Activated T-helper 2 cell treated with anti-CD3 and anti-CD28 coated beads, Interferon-gamma antibody, Interleukin-2, Interleukin-4, amounts not matched to agents 10 μg/mL and 5 μg/mL and 100 μg/mL, durations not matched to agents 14 hours and 24 hours and 36 hours (primary cell): ENCODE measurements around the gene PROC. TPM values are rescaled to one million over a fixed set of nuclear protein-coding genes. Genes with fewer than 3 reads are reported as not detected.
"Not testable (repeated sequence)": the region's sequence is repeated elsewhere in the genome, so short reads cannot be mapped to it uniquely, and the experiment has no call there.

Experiments used
- DNase-seq: peaks from one replicate; pipeline ENCODE4 v3.0.0; 2021; ENCODE audit warnings: low spot score
- H3K27ac Mint-ChIP-seq: one replicate; pipeline ENCODE4 v1.8.0; 2021; ENCODE audit warnings: mixed read lengths
- H3K27me3 Mint-ChIP-seq: one replicate; pipeline ENCODE4 v1.8.0; 2021; ENCODE audit warnings: low read depth, mixed read lengths
- H3K36me3 Mint-ChIP-seq: one replicate; pipeline ENCODE4 v1.8.0; 2021; ENCODE audit warnings: low read depth, mixed read lengths
- H3K4me1 Mint-ChIP-seq: one replicate; pipeline ENCODE4 v1.8.0; 2021; ENCODE audit warnings: low read depth, mixed read lengths
- H3K4me3 Mint-ChIP-seq: one replicate; pipeline ENCODE4 v1.8.0; 2021; ENCODE audit warnings: low read depth, mild to moderate bottlenecking, moderate library complexity, mixed read lengths
- H3K9me3 Mint-ChIP-seq: one replicate; pipeline ENCODE4 v1.8.0; 2021; ENCODE audit warnings: mixed read lengths
- intact Hi-C: fragments of 100-400 bp; cut with micrococcal nuclease; formaldehyde crosslinking; loops from one replicate; pipeline ENCODE4 v1.15.1; 2023
- total RNA-seq: library from RNA; stranded (reverse); gene quantifications from 2 replicates; pipeline ENCODE4 v1.2.3, GENCODE V29; 2022

PROC gene
- total RNA-seq, 1 donor from 2014 or later, result not detected

GRCh38 chr2:127449898-127450297, 31.7 kb downstream of the PROC start:
- Mint-ChIP-seq H3K4me3 (no peak overlapping the region), H3K27ac (no peak overlapping the region), H3K27me3 (peaks cover 4% of the 10 kb centered on the region), H3K36me3 (peaks cover 2% of the 10 kb centered on the region), H3K9me3 (peaks cover 4% of the 10 kb centered on the region), H3K4me1 (no peaks in the 10 kb centered on the region)
- intact Hi-C loops, result no loop called here
- no peak for DNase-seq

DNA sequence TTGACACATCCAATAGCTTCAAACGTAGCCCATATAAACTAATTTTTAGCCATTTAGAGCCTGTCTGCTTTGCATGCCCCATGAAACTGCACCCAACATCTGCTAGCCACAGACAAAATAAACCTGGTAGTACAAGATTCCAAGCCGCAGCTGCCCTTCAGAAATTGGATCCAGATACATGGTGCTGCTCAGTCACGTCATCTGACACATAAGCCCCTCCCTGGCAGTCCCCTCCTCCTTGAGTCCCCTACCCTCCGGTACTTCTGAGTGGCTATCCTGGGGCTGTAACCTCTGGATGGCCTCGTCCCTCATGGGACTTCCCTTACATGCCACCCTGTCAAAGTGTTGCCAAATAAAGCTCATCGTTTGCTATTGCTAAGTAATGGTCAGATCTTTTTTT, 33.8 kb downstream of the PROC start:
- intact Hi-C loops, result no loop called here
- no peaks in the 10 kb centered on the region for H3K9me3 Mint-ChIP-seq

DNA sequence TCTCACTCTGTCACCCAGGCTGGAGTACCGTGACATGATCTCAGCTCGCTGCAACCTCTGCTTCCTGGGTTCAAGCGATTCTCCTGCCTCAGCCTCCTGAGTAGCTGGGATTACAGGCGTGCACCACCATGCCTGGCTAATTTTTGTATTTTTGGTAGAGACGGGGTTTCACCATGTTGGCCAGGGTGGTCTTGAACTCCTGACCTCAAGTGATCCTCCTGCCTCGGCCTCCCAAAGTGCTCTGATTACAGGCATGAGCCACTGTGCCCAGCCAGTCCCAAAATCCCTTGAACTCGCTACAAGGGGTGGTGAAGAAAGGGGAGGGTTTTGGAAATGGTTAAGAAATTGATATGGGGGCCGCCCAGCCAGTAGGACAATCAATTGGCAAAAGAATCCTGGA, 34.2 kb downstream of the PROC start:
- DNase-seq, H3K36me3 Mint-ChIP-seq, H3K27ac Mint-ChIP-seq, H3K4me3 Mint-ChIP-seq, intact Hi-C loops, H3K9me3 Mint-ChIP-seq, H3K27me3 Mint-ChIP-seq, H3K4me1 Mint-ChIP-seq: not testable (repeated sequence)

More for the DNA sequence above, 33.8 kb downstream of the PROC start:
- no peak overlapping the region for H3K27ac Mint-ChIP-seq
- H3K36me3 Mint-ChIP-seq, result no peaks in the 10 kb centered on the region
- H3K27me3 Mint-ChIP-seq, result peaks cover 1% of the 10 kb centered on the region
- DNase-seq, result no peak
- H3K4me1 Mint-ChIP-seq, result peaks cover 3% of the 10 kb centered on the region
- no peak overlapping the region for H3K4me3 Mint-ChIP-seq

- Mint-ChIP-seq H3K4me3 (no peak overlapping the region), H3K4me1 (peaks cover 8% of the 10 kb centered on the region), H3K9me3 (no peaks in the 10 kb centered on the region), H3K27ac (no peak overlapping the region), H3K27me3 (peaks cover 1% of the 10 kb centered on the region), H3K36me3 (no peaks in the 10 kb centered on the region)
- DNase-seq, result no peak
- intact Hi-C loops, result no loop called here
Observed at GRCh38 chr2:127453013-127453391, 34.8 kb downstream of the PROC start.

- no peak overlapping the region for H3K27ac Mint-ChIP-seq
- peaks cover 9% of the 10 kb centered on the region for H3K4me1 Mint-ChIP-seq
- no peak overlapping the region for H3K4me3 Mint-ChIP-seq
- H3K36me3 Mint-ChIP-seq, result no peaks in the 10 kb centered on the region
- no peaks in the 10 kb centered on the region for H3K9me3 Mint-ChIP-seq
- no peak for DNase-seq
- peaks cover under 1% of the 10 kb centered on the region for H3K27me3 Mint-ChIP-seq
- intact Hi-C loops, result no loop called here
Observed at GRCh38 chr2:127453392-127454171, 35.4 kb downstream of the PROC start.

GRCh38 chr2:127454595-127455565, 36.7 kb downstream of the PROC start:
- no peak for DNase-seq
- no peaks in the 10 kb centered on the region for H3K9me3 Mint-ChIP-seq
- intact Hi-C loops, result no loop called here
- H3K36me3 Mint-ChIP-seq, result no peaks in the 10 kb centered on the region
- no peak overlapping the region for H3K27ac Mint-ChIP-seq
- H3K4me3 Mint-ChIP-seq, result no peak overlapping the region
- peaks cover 9% of the 10 kb centered on the region for H3K4me1 Mint-ChIP-seq
- H3K27me3 Mint-ChIP-seq, result no peaks in the 10 kb centered on the region

- Mint-ChIP-seq H3K4me3 (no peak overlapping the region), H3K27ac (no peak overlapping the region)
Observed at GRCh38 chr2:127455566-127456493, 37.6 kb downstream of the PROC start.

GRCh38 chr2:127456960-127457359, 38.7 kb downstream of the PROC start:
- intact Hi-C loops, result no loop called here
- Mint-ChIP-seq H3K36me3 (no peaks in the 10 kb centered on the region), H3K4me1 (peaks cover 12% of the 10 kb centered on the region), H3K9me3 (no peaks in the 10 kb centered on the region), H3K27ac (no peak overlapping the region), H3K4me3 (no peak overlapping the region), H3K27me3 (no peaks in the 10 kb centered on the region)
- DNase-seq, result no peak

More at GRCh38 chr2:127455566-127456493, 37.6 kb downstream of the PROC start:
- DNase-seq, result no peak
- no peaks in the 10 kb centered on the region for H3K9me3 Mint-ChIP-seq
- H3K4me1 Mint-ChIP-seq, result peaks cover 9% of the 10 kb centered on the region
- intact Hi-C loops, result no loop called here
- H3K27me3 Mint-ChIP-seq, result no peaks in the 10 kb centered on the region
- no peaks in the 10 kb centered on the region for H3K36me3 Mint-ChIP-seq

- H3K9me3 Mint-ChIP-seq, result no peaks in the 10 kb centered on the region
- no peak overlapping the region for H3K27ac Mint-ChIP-seq
- peaks cover 51% of the 10 kb centered on the region for H3K4me1 Mint-ChIP-seq
- intact Hi-C loops, result no loop called here
- DNase-seq, result no peak
- H3K36me3 Mint-ChIP-seq, result peaks cover 15% of the 10 kb centered on the region
- H3K27me3 Mint-ChIP-seq, result no peaks in the 10 kb centered on the region
- H3K4me3 Mint-ChIP-seq, result no peak overlapping the region
Observed at GRCh38 chr2:127462461-127462860, 44.2 kb downstream of the PROC start.

DNA sequence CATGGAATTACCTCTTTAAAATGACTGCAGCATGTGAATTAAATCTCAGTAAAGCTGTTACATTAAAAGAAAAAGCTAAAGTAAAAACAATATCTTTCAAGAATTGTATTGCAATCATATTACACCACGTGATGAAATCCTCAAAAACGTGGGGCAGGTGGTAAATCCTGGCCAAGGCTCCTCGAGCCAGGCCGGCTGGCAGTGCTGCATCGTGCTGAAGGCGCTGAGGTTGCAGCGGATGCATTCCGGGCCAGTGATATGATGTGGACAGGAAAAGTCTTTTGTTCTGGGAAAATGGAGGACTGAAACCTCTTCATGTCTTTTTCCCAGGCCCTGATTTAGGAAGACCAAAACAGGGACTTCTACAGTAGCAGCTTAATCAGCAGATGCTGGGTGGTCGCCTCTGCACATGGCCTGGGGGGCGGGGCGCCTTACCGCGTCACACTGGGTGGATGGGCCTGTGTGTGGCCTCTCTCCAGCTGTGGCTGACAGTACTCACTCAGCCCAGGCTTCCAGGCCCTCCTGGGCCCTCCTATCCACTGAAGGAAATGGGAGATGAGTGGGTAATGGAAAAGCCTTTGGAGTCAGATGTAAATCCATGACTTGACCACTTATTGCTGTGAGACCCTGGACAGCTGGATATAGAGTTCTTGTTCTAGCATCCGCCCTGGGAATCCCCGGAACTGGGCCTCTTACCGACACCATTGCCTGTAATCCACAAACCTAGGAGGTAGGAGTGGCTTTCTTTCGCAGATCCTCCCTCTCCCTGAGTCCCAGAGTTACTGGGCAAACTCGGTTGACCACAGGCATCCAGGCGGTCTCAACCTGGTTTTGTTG, 45.1 kb downstream of the PROC start:
- Mint-ChIP-seq H3K27me3 (no peaks in the 10 kb centered on the region), H3K4me1 (peaks cover 53% of the 10 kb centered on the region), H3K27ac (no peak overlapping the region), H3K9me3 (no peaks in the 10 kb centered on the region), H3K36me3 (peaks cover 24% of the 10 kb centered on the region), H3K4me3 (peak overlapping the region; percentile 13)
- no peak for DNase-seq
- intact Hi-C loops, result no loop called here

GRCh38 chr2:127464470-127465257, 46.4 kb downstream of the PROC start:
- intact Hi-C loops, result loop anchor here (1.0 to 2.0 kb wide), 3 partner anchors 53 to 76 kb away; no protein-coding TSS in a partner anchor
- no peak for DNase-seq
- Mint-ChIP-seq H3K4me3 (peak overlapping the region; percentile 26), H3K27ac (peak overlapping the region; percentile 86), H3K4me1 (peaks cover 53% of the 10 kb centered on the region), H3K27me3 (no peaks in the 10 kb centered on the region), H3K9me3 (no peaks in the 10 kb centered on the region), H3K36me3 (peaks cover 34% of the 10 kb centered on the region)
